GM12891 (cell line): ENCODE data around the gene POLR2A.
"Not testable (repeated sequence)": the region's sequence is repeated elsewhere in the genome, so short reads cannot be mapped to it uniquely, and the experiment has no call there.

ENCODE experiments used
- DNase-seq: peaks from one replicate; pipeline ENCODE4 v3.0.0; 2011; ENCODE audit warnings: low spot score; ENCODE audit not compliant: insufficient read length
- FAIRE-seq: peaks from 2 replicates; lab custom pipeline; 2011; peaks lifted over from hg19 to GRCh38; lab: Jason Lieb, UNC
- PAX5 ChIP-seq: IDR thresholded peaks from 2 replicates; pipeline ENCODE4 v1.6.1; 2011; ENCODE audit warnings: low read length, moderate library complexity, mild to moderate bottlenecking; ENCODE audit not compliant: insufficient read depth, severe bottlenecking
- POLR2A ChIP-seq: IDR thresholded peaks from 2 replicates; pipeline ENCODE4 v1.6.1; 2011; ENCODE audit warnings: low read depth, low read length, control low read depth
- POLR2AphosphoS5 ChIP-seq: IDR thresholded peaks from 2 replicates; pipeline ENCODE4 v1.6.1; 2011; ENCODE audit warnings: low read depth, low read length, control low read depth
- POU2F2 ChIP-seq: IDR thresholded peaks from 2 replicates; pipeline ENCODE4 v1.6.1; 2011; ENCODE audit warnings: low read depth, mild to moderate bottlenecking, control low read depth, low read length, moderate library complexity
- SPI1 ChIP-seq: IDR thresholded peaks from 2 replicates; pipeline ENCODE4 v1.6.1; 2011; ENCODE audit warnings: low read depth, low read length, control low read depth
- TAF1 ChIP-seq: IDR thresholded peaks from 2 replicates; pipeline ENCODE4 v1.6.1; 2011; ENCODE audit warnings: low read depth, low read length, control low read depth

POLR2A gene

GRCh38 chr17:7471729-7472128 is 12.4 kb upstream of the POLR2A start:
- DNase-seq (no peak), FAIRE-seq (no peak)
- TF ChIP-seq POU2F2 (no peak), SPI1 (no peak)

- DNase-seq, FAIRE-seq: not testable (repeated sequence)
Observed at GRCh38 chr17:7474767-7475166, 9.4 kb upstream of the POLR2A start.

GRCh38 chr17:7475764-7476422 is 8.3 kb upstream of the POLR2A start:
- FAIRE-seq = no peak
- no peak for DNase-seq
- TF ChIP-seq PAX5 (no peak), POLR2A (no peak), POU2F2 (no peak), SPI1 (no peak), TAF1 (no peak), POLR2AphosphoS5 (no peak)

- no peak for FAIRE-seq
- no peak for DNase-seq
- TF ChIP-seq POLR2AphosphoS5 = no peak
- no peak for TF ChIP-seq POU2F2
- no peak for TF ChIP-seq TAF1
- no peak for TF ChIP-seq POLR2A
- no peak for TF ChIP-seq SPI1
- no peak for TF ChIP-seq PAX5
Observed at GRCh38 chr17:7476494-7476893, 7.7 kb upstream of the POLR2A start.

- FAIRE-seq (no peak), DNase-seq (no peak)
- TF ChIP-seq POU2F2 (no peak), SPI1 (no peak), PAX5 (no peak), TAF1 (no peak)
Observed at GRCh38 chr17:7476951-7477350, 7.2 kb upstream of the POLR2A start.

GRCh38 chr17:7477392-7478275 is 6.5 kb upstream of the POLR2A start:
- TF ChIP-seq SPI1 (no peak), POLR2A (no peak), POLR2AphosphoS5 (no peak), POU2F2 (no peak), PAX5 (no peak), TAF1 (no peak)
- DNase-seq = no peak
- FAIRE-seq = no peak

- FAIRE-seq (peak; percentile 60), DNase-seq (peak; percentile 70)
- TF ChIP-seq POLR2AphosphoS5 (no peak), PAX5 (no peak), POLR2A (no peak), TAF1 (no peak), POU2F2 (no peak), SPI1 (no peak)
Observed at GRCh38 chr17:7478276-7479212, 5.6 kb upstream of the POLR2A start.

GRCh38 chr17:7479213-7480088 is 4.7 kb upstream of the POLR2A start, which contains the start of gene ZBTB4:
TSS of gene ZBTB4 (minus strand) at chr17:7479631. CDS start at chr17:7466801, 12,830 bp downstream.
- no peak for TF ChIP-seq SPI1
- TF ChIP-seq TAF1 = no peak
- no peak for TF ChIP-seq POLR2A
- TF ChIP-seq PAX5 = no peak
- no peak for TF ChIP-seq POLR2AphosphoS5
- no peak for TF ChIP-seq POU2F2
- FAIRE-seq = peak; percentile 77
- DNase-seq = peak; percentile 68

GRCh38 chr17:7480089-7480384 is 4.1 kb upstream of the POLR2A start:
- no peak for DNase-seq
- FAIRE-seq = peak; percentile 55
- TF ChIP-seq POLR2AphosphoS5 (no peak), TAF1 (no peak), POU2F2 (no peak), POLR2A (no peak), PAX5 (no peak), SPI1 (no peak)

- not testable (repeated sequence) for FAIRE-seq
Observed at GRCh38 chr17:7481275-7481674, 2.9 kb upstream of the POLR2A start, which contains the start of gene SLC35G6. TSS of gene SLC35G6 (plus strand) at chr17:7481446. CDS start at chr17:7481517, 71 bp downstream.

GRCh38 chr17:7481842-7482741 is 2.1 kb upstream of the POLR2A start:
- not testable (repeated sequence) for DNase-seq, FAIRE-seq

More at GRCh38 chr17:7481275-7481674, 2.9 kb upstream of the POLR2A start, which contains the start of gene SLC35G6:
- DNase-seq = not testable (repeated sequence)

- FAIRE-seq, DNase-seq: not testable (repeated sequence)
Observed at GRCh38 chr17:7482742-7483088, 1.5 kb upstream of the POLR2A start.
